Measurements from ENCODE around the gene FGF22. TPM values are rescaled to one million over a fixed set of nuclear protein-coding genes. Genes with fewer than 3 reads are reported as not detected.
"Not testable (repeated sequence)": the region's sequence is repeated elsewhere in the genome, so short reads cannot be mapped to it uniquely, and the experiment has no call there.

The FGF22 gene
- total RNA-seq, 1 donor from 2014 or later = under 0.01 TPM

- FAIRE-seq (no peak), DNase-seq (ENCODE audit: low spot score in 2 of 2) (no peak)
Measured at GRCh38 chr19:619286-620002, 20.2 kb upstream of the FGF22 start.

- no peak for FAIRE-seq
Measured at GRCh38 chr19:620166-620862, 19.4 kb upstream of the FGF22 start.

GRCh38 chr19:621191-621590, 18.5 kb upstream of the FGF22 start:
- not testable (repeated sequence) for DNase-seq (ENCODE audit: low spot score in 2 of 2); FAIRE-seq

More at GRCh38 chr19:620166-620862, 19.4 kb upstream of the FGF22 start:
- DNase-seq (ENCODE audit: low spot score in 2 of 2) = no peak

- FAIRE-seq (no peak), DNase-seq (ENCODE audit: low spot score in 2 of 2) (no peak)
Measured at GRCh38 chr19:621819-622218, 17.9 kb upstream of the FGF22 start.

GRCh38 chr19:622666-623065, 17.0 kb upstream of the FGF22 start:
- DNase-seq (ENCODE audit: low spot score in 2 of 2) (no peak), FAIRE-seq (no peak)

- no peak for FAIRE-seq
Measured at GRCh38 chr19:623175-623916, 16.3 kb upstream of the FGF22 start.

GRCh38 chr19:623974-624373, 15.7 kb upstream of the FGF22 start:
- FAIRE-seq (no peak), DNase-seq (ENCODE audit: low spot score in 2 of 2) (peak in 1 of 2 donors; percentile 68)

More at GRCh38 chr19:623175-623916, 16.3 kb upstream of the FGF22 start:
- no peak for DNase-seq (ENCODE audit: low spot score in 2 of 2)

GRCh38 chr19:624433-625109, 15.1 kb upstream of the FGF22 start:
- no peak for DNase-seq (ENCODE audit: low spot score in 2 of 2)
- FAIRE-seq = no peak

GRCh38 chr19:625257-625656, 14.4 kb upstream of the FGF22 start:
- FAIRE-seq (no peak), DNase-seq (ENCODE audit: low spot score in 2 of 2) (no peak)

GRCh38 chr19:626566-626965, 13.1 kb upstream of the FGF22 start:
- FAIRE-seq = not testable (repeated sequence)

GRCh38 chr19:628168-628567, 11.5 kb upstream of the FGF22 start:
- FAIRE-seq (no peak), DNase-seq (ENCODE audit: low spot score in 2 of 2) (no peak)

More at GRCh38 chr19:626566-626965, 13.1 kb upstream of the FGF22 start:
- DNase-seq (ENCODE audit: low spot score in 2 of 2) = not testable (repeated sequence)

GRCh38 chr19:629515-629914, 10.2 kb upstream of the FGF22 start:
- not testable (repeated sequence) for DNase-seq (ENCODE audit: low spot score in 2 of 2); FAIRE-seq

- DNase-seq (ENCODE audit: low spot score in 2 of 2) (no peak), FAIRE-seq (no peak)
Measured at GRCh38 chr19:629961-630714, 9.5 kb upstream of the FGF22 start.

GRCh38 chr19:632579-633067, 7.1 kb upstream of the FGF22 start:
- no peak for FAIRE-seq
- DNase-seq (ENCODE audit: low spot score in 2 of 2) = no peak

GRCh38 chr19:633068-633785, 6.5 kb upstream of the FGF22 start, which contains the start of gene POLRMT:
Gene POLRMT (minus strand): TSS chr19:633537. CDS start chr19:633512, 25 bp downstream.
- DNase-seq (ENCODE audit: low spot score in 2 of 2) = peak; percentile 100
- FAIRE-seq = peak; percentile 34

GRCh38 chr19:633786-634639, 5.7 kb upstream of the FGF22 start:
- FAIRE-seq = no peak
- DNase-seq (ENCODE audit: low spot score in 2 of 2) = no peak

- DNase-seq (ENCODE audit: low spot score in 2 of 2) (no peak), FAIRE-seq (no peak)
Measured at GRCh38 chr19:634975-635652, 4.6 kb upstream of the FGF22 start.

All from frontal cortex (tissue), 4 donors.